GM23338 (cell line): ENCODE results near the gene WWOX. TPM values are rescaled to one million over a fixed set of nuclear protein-coding genes. Genes with fewer than 3 reads are reported as not detected.

ENCODE experiments used
- ATAC-seq: fragments of 200-7000 bp; cut with Tn5 transposase; 3 replicates; pipeline ENCODE4 v1.9.1; 2020
- DNase-seq: peaks from one replicate; pipeline ENCODE4 v3.0.0-alpha.2; 2015; ENCODE audit warnings: low spot score
- H2AFZ ChIP-seq: fragments of 200-600 bp; sonication (generic); 2 replicates; pipeline ENCODE4 v1.8.0; 2016; ENCODE audit warnings: antibody characterized with exemption, mild to moderate bottlenecking, moderate library complexity
- H3F3A ChIP-seq: fragments of 200-600 bp; sonication (generic); replicated peaks from 2 replicates; pipeline ENCODE4 v1.8.0; 2017; ENCODE audit warnings: antibody characterized with exemption, mixed run types, low read depth
- H3K27ac ChIP-seq: fragments of 200-600 bp; sonication (generic); 2 replicates; pipeline ENCODE4 v1.6.1; 2016; ENCODE audit warnings: low read depth
- H3K27me3 ChIP-seq: fragments of 200-600 bp; sonication (generic); 2 replicates; pipeline ENCODE4 v1.8.0; 2016; ENCODE audit warnings: mild to moderate bottlenecking, mixed run types, moderate library complexity; ENCODE audit not compliant: insufficient read depth
- H3K36me3 ChIP-seq: fragments of 200-600 bp; sonication (generic); 2 replicates; pipeline ENCODE4 v1.8.0; 2016; ENCODE audit warnings: mild to moderate bottlenecking; ENCODE audit not compliant: insufficient read depth
- H3K4me1 ChIP-seq: fragments of 200-600 bp; sonication (generic); 2 replicates; pipeline ENCODE4 v1.8.0; 2016; ENCODE audit warnings: mild to moderate bottlenecking, moderate library complexity; ENCODE audit not compliant: insufficient read depth
- H3K4me2 ChIP-seq: fragments of 200-600 bp; sonication (generic); 2 replicates; pipeline ENCODE4 v1.7.1; 2017; ENCODE audit warnings: mixed run types
- H3K4me3 ChIP-seq: fragments of 200-600 bp; sonication (generic); 2 replicates; pipeline ENCODE4 v1.6.1; 2016; ENCODE audit warnings: mixed run types
- H3K79me2 ChIP-seq: fragments of 200-600 bp; sonication (generic); replicated peaks from 2 replicates; pipeline ENCODE4 v1.8.0; 2017; ENCODE audit warnings: mild to moderate bottlenecking; ENCODE audit not compliant: insufficient read depth
- H3K9me2 ChIP-seq: fragments of 200-600 bp; sonication (generic); 2 replicates; pipeline ENCODE4 v1.8.0; 2017; ENCODE audit not compliant: insufficient read depth
- H4K20me1 ChIP-seq: fragments of 200-600 bp; sonication (generic); replicated peaks from 2 replicates; pipeline ENCODE4 v1.8.0; 2017; ENCODE audit warnings: mild to moderate bottlenecking; ENCODE audit not compliant: insufficient read depth
- H3K27ac Mint-ChIP-seq: 2 replicates; pipeline ENCODE4 v1.8.0; 2020; ENCODE audit warnings: inconsistent platforms, mild to moderate bottlenecking, moderate library complexity, mixed read lengths
- H3K27me3 Mint-ChIP-seq: 3 replicates; pipeline ENCODE4 v1.8.0; 2022; ENCODE audit warnings: low read depth, mild to moderate bottlenecking, moderate library complexity, mixed read lengths, inconsistent platforms; ENCODE audit not compliant: insufficient read depth, poor library complexity
- H3K36me3 Mint-ChIP-seq: 3 replicates; pipeline ENCODE4 v1.8.0; 2021; ENCODE audit warnings: low read depth, mild to moderate bottlenecking, inconsistent platforms, moderate library complexity, mixed read lengths
- H3K4me1 Mint-ChIP-seq: 3 replicates; pipeline ENCODE4 v1.8.0; 2020; ENCODE audit warnings: mild to moderate bottlenecking, inconsistent platforms, mixed read lengths
- H3K4me3 Mint-ChIP-seq: 3 replicates; pipeline ENCODE4 v1.8.0; 2021; ENCODE audit warnings: moderate library complexity, mild to moderate bottlenecking, inconsistent platforms, mixed read lengths
- H3K9me3 Mint-ChIP-seq: 3 replicates; pipeline ENCODE4 v1.8.0; 2020; ENCODE audit warnings: moderate library complexity, mild to moderate bottlenecking, inconsistent platforms, mixed read lengths
- CREB1 ChIP-seq: fragments of 250-450 bp; sonication (Bioruptor Pico); IDR thresholded peaks from 2 replicates; pipeline ENCODE4 v1.5.0; 2020; ENCODE audit warnings: low read depth, mild to moderate bottlenecking, moderate library complexity
- EZH2 ChIP-seq: fragments of 200-600 bp; sonication (generic); IDR thresholded peaks from one replicate; pipeline ENCODE4 v1.8.0; 2017; ENCODE audit warnings: antibody characterized with exemption, mild to moderate bottlenecking, low read depth; ENCODE audit not compliant: unreplicated experiment
- EZH2phosphoT487 ChIP-seq: fragments of 200-600 bp; sonication (generic); IDR thresholded peaks from one replicate; pipeline ENCODE4 v1.8.1; 2018; ENCODE audit warnings: antibody characterized with exemption; ENCODE audit not compliant: unreplicated experiment
- JUNB ChIP-seq: IDR thresholded peaks from one replicate; pipeline ENCODE4 v1.6.1; 2016; ENCODE audit warnings: antibody characterized with exemption; ENCODE audit not compliant: unreplicated experiment
- NANOG ChIP-seq: IDR thresholded peaks from 2 replicates; pipeline ENCODE4 v1.6.1; 2016; ENCODE audit warnings: antibody characterized with exemption, borderline replicate concordance
- POLR2AphosphoS5 ChIP-seq: IDR thresholded peaks from 2 replicates; pipeline ENCODE4 v1.6.1; 2016; ENCODE audit warnings: antibody characterized with exemption, low read depth
- STAT1 ChIP-seq: IDR thresholded peaks from one replicate; pipeline ENCODE4 v1.6.1; 2016; ENCODE audit warnings: antibody characterized with exemption; ENCODE audit not compliant: unreplicated experiment
- ZNF114 ChIP-seq: fragments of 250-450 bp; sonication (Bioruptor Pico); IDR thresholded peaks from 2 replicates; pipeline ENCODE4 v1.5.0; 2020; ENCODE audit warnings: mild to moderate bottlenecking, moderate library complexity
- ZNF331 ChIP-seq: fragments of 250-450 bp; sonication (Bioruptor Pico); IDR thresholded peaks from 2 replicates; pipeline ENCODE4 v1.5.0; 2020; ENCODE audit warnings: low read depth, mild to moderate bottlenecking, moderate library complexity
- polyA plus RNA-seq: library from polyadenylated mRNA; unstranded; fragments of >200 nt; fragmentation: Nextera tagmentation; extraction: Ambion mirVana; gene quantifications from 2 replicates; pipeline ENCODE4 v1.2.1, GENCODE V29; 2016
- total RNA-seq: library from RNA; depleted of rRNA; stranded (reverse); fragments of >200 nt; shearing (Covaris generic); gene quantifications from 2 replicates; pipeline ENCODE4 v1.2.3, GENCODE V29; 2014
- TF ChIP-seq, protein P1 (sequence below): IDR thresholded peaks from 2 replicates; pipeline ENCODE4 v1.6.1; 2016; ENCODE audit warnings: antibody characterized with exemption
- TF ChIP-seq, protein P2 (sequence below): fragments of 250-450 bp; sonication (Bioruptor Pico); IDR thresholded peaks from 2 replicates; pipeline ENCODE4 v1.5.0; 2020; ENCODE audit warnings: mild to moderate bottlenecking, moderate library complexity
- TF ChIP-seq, protein P3 (sequence below), 2 experiments: fragments of 200-600 bp in 1 of 2; sonication (generic) in 1 of 2; conservative IDR thresholded peaks; 2 replicates each; pipeline versions ENCODE4 v1.5.1 to v1.6.1; 2016 to 2017; ENCODE audit warnings: antibody characterized with exemption in 2 of 2, low read depth in 2 of 2, mild to moderate bottlenecking in 2 of 2, moderate library complexity in 1 of 2
- TF ChIP-seq, protein P4 (sequence below): IDR thresholded peaks from one replicate; pipeline ENCODE4 v1.6.1; 2018; ENCODE audit warnings: antibody characterized with exemption; ENCODE audit not compliant: unreplicated experiment

Gene WWOX
- total and polyA plus RNA-seq, 2 experiments from 2014 or later: 10.0 to 19.3 TPM

DNA sequence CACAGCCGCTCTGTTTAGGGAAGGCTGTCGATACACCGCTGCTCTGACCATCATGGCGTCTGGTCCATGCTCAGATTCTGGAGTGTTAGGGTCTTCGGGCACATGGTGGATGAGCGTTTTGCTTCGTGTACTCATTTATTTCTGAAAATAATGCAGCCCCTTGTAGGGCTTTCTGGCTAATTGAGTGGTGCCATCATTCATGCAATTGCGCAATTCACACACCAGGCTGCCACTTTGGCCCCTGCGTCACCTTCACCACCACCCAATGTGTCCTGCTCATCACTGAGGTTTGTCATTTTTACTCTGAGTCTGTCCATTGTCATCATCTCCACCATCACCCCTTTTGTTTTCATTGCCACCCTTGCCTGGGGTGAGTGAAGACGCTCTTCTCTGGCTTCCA, 557.4 kb downstream of the WWOX start:
- H3K9me3 Mint-ChIP-seq: no peaks in the 10 kb centered on the region
- Histone ChIP-seq H3K9me2 (no peaks in the 10 kb centered on the region), H3K27me3 (no peaks in the 10 kb centered on the region), H2AFZ (no peak overlapping the region), H3K79me2 (no peaks in the 10 kb centered on the region), H3K4me1 (peaks cover 4% of the 10 kb centered on the region; the same call in 1 of the 2 replicates), H4K20me1 (no peaks in the 10 kb centered on the region), H3K4me2 (no peak overlapping the region), H3K36me3 (no peaks in the 10 kb centered on the region), H3K4me3 (no peak overlapping the region), H3K27ac (no peak overlapping the region), H3F3A (no peaks in the 10 kb centered on the region)
- DNase-seq (no peak), ATAC-seq (no peak)
- TF ChIP-seq EZH2phosphoT487: no peak
- no peak for TF ChIP-seq JUNB
- no peak for TF ChIP-seq ZNF331 (CRISPR knock-in tag)
- TF ChIP-seq, protein P1, sequence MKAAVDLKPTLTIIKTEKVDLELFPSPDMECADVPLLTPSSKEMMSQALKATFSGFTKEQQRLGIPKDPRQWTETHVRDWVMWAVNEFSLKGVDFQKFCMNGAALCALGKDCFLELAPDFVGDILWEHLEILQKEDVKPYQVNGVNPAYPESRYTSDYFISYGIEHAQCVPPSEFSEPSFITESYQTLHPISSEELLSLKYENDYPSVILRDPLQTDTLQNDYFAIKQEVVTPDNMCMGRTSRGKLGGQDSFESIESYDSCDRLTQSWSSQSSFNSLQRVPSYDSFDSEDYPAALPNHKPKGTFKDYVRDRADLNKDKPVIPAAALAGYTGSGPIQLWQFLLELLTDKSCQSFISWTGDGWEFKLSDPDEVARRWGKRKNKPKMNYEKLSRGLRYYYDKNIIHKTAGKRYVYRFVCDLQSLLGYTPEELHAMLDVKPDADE: no peak
- TF ChIP-seq, protein P2, sequence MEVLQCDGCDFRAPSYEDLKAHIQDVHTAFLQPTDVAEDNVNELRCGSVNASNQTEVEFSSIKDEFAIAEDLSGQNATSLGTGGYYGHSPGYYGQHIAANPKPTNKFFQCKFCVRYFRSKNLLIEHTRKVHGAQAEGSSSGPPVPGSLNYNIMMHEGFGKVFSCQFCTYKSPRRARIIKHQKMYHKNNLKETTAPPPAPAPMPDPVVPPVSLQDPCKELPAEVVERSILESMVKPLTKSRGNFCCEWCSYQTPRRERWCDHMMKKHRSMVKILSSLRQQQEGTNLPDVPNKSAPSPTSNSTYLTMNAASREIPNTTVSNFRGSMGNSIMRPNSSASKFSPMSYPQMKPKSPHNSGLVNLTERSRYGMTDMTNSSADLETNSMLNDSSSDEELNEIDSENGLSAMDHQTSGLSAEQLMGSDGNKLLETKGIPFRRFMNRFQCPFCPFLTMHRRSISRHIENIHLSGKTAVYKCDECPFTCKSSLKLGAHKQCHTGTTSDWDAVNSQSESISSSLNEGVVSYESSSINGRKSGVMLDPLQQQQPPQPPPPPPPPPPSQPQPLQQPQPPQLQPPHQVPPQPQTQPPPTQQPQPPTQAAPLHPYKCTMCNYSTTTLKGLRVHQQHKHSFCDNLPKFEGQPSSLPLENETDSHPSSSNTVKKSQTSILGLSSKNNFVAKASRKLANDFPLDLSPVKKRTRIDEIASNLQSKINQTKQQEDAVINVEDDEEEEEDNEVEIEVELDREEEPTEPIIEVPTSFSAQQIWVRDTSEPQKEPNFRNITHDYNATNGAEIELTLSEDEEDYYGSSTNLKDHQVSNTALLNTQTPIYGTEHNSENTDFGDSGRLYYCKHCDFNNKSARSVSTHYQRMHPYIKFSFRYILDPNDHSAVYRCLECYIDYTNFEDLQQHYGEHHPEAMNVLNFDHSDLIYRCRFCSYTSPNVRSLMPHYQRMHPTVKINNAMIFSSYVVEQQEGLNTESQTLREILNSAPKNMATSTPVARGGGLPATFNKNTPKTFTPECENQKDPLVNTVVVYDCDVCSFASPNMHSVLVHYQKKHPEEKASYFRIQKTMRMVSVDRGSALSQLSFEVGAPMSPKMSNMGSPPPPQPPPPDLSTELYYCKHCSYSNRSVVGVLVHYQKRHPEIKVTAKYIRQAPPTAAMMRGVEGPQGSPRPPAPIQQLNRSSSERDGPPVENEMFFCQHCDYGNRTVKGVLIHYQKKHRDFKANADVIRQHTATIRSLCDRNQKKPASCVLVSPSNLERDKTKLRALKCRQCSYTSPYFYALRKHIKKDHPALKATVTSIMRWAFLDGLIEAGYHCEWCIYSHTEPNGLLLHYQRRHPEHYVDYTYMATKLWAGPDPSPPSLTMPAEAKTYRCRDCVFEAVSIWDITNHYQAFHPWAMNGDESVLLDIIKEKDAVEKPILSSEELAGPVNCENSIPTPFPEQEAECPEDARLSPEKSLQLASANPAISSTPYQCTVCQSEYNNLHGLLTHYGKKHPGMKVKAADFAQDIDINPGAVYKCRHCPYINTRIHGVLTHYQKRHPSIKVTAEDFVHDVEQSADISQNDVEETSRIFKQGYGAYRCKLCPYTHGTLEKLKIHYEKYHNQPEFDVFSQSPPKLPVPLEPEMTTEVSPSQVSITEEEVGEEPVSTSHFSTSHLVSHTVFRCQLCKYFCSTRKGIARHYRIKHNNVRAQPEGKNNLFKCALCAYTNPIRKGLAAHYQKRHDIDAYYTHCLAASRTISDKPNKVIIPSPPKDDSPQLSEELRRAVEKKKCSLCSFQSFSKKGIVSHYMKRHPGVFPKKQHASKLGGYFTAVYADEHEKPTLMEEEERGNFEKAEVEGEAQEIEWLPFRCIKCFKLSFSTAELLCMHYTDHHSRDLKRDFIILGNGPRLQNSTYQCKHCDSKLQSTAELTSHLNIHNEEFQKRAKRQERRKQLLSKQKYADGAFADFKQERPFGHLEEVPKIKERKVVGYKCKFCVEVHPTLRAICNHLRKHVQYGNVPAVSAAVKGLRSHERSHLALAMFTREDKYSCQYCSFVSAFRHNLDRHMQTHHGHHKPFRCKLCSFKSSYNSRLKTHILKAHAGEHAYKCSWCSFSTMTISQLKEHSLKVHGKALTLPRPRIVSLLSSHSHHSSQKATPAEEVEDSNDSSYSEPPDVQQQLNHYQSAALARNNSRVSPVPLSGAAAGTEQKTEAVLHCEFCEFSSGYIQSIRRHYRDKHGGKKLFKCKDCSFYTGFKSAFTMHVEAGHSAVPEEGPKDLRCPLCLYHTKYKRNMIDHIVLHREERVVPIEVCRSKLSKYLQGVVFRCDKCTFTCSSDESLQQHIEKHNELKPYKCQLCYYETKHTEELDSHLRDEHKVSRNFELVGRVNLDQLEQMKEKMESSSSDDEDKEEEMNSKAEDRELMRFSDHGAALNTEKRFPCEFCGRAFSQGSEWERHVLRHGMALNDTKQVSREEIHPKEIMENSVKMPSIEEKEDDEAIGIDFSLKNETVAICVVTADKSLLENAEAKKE (CRISPR knock-in tag): no peak
- TF ChIP-seq, protein P3, sequence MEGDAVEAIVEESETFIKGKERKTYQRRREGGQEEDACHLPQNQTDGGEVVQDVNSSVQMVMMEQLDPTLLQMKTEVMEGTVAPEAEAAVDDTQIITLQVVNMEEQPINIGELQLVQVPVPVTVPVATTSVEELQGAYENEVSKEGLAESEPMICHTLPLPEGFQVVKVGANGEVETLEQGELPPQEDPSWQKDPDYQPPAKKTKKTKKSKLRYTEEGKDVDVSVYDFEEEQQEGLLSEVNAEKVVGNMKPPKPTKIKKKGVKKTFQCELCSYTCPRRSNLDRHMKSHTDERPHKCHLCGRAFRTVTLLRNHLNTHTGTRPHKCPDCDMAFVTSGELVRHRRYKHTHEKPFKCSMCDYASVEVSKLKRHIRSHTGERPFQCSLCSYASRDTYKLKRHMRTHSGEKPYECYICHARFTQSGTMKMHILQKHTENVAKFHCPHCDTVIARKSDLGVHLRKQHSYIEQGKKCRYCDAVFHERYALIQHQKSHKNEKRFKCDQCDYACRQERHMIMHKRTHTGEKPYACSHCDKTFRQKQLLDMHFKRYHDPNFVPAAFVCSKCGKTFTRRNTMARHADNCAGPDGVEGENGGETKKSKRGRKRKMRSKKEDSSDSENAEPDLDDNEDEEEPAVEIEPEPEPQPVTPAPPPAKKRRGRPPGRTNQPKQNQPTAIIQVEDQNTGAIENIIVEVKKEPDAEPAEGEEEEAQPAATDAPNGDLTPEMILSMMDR (conservative IDR thresholded peaks at IDR 0.05; ENCODE audit: low read depth in 2 of 2): no peak
- TF ChIP-seq CREB1: no peak
- TF ChIP-seq, protein P4, sequence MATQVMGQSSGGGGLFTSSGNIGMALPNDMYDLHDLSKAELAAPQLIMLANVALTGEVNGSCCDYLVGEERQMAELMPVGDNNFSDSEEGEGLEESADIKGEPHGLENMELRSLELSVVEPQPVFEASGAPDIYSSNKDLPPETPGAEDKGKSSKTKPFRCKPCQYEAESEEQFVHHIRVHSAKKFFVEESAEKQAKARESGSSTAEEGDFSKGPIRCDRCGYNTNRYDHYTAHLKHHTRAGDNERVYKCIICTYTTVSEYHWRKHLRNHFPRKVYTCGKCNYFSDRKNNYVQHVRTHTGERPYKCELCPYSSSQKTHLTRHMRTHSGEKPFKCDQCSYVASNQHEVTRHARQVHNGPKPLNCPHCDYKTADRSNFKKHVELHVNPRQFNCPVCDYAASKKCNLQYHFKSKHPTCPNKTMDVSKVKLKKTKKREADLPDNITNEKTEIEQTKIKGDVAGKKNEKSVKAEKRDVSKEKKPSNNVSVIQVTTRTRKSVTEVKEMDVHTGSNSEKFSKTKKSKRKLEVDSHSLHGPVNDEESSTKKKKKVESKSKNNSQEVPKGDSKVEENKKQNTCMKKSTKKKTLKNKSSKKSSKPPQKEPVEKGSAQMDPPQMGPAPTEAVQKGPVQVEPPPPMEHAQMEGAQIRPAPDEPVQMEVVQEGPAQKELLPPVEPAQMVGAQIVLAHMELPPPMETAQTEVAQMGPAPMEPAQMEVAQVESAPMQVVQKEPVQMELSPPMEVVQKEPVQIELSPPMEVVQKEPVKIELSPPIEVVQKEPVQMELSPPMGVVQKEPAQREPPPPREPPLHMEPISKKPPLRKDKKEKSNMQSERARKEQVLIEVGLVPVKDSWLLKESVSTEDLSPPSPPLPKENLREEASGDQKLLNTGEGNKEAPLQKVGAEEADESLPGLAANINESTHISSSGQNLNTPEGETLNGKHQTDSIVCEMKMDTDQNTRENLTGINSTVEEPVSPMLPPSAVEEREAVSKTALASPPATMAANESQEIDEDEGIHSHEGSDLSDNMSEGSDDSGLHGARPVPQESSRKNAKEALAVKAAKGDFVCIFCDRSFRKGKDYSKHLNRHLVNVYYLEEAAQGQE: no peak
- TF ChIP-seq ZNF114 (CRISPR knock-in tag): no peak
- no peak for TF ChIP-seq POLR2AphosphoS5
- no peak for TF ChIP-seq EZH2
- TF ChIP-seq STAT1: no peak
- TF ChIP-seq NANOG: no peak
- H3K27ac Mint-ChIP-seq: no peak overlapping the region
- H3K36me3 Mint-ChIP-seq: no peaks in the 10 kb centered on the region
- H3K27me3 Mint-ChIP-seq: no peaks in the 10 kb centered on the region
- no peak overlapping the region for H3K4me3 Mint-ChIP-seq
- H3K4me1 Mint-ChIP-seq: no peaks in the 10 kb centered on the region
